WTC11 (cell line): Measurements from ENCODE around the gene PAOX. TPM values are rescaled to one million over a fixed set of nuclear protein-coding genes. Genes with fewer than 3 reads are reported as not detected.
A peak's percentile ranks its signal among the peaks of the same experiment; 100 is the strongest.

Experiments
- ATAC-seq: fragments of 200-7000 bp; cut with Tn5 transposase; 2 replicates; pipeline ENCODE4 v1.10.0; 2021; ENCODE audit warnings: mild to moderate bottlenecking, moderate library complexity
- CTCF ChIA-PET: fragments of 300-600 bp; sonication (Branson Sonifier 250); formaldehyde crosslinking; loops from one replicate; lab custom pipeline; 2021; ENCODE audit warnings: antibody characterized with exemption; lab: Charles Lee
- POLR2A ChIA-PET: fragments of 350-600 bp; sonication (Branson Sonifier 250); formaldehyde crosslinking; loops from one replicate; lab custom pipeline; 2021; ENCODE audit warnings: antibody characterized with exemption; lab: Charles Lee
- DNase-seq: peaks from one replicate; pipeline ENCODE4 v3.0.0; 2021; ENCODE audit warnings: low spot score
- H3K27ac Mint-ChIP-seq: 2 replicates; pipeline ENCODE4 v1.8.0; 2021; ENCODE audit warnings: mixed read lengths
- H3K27me3 Mint-ChIP-seq: 2 replicates; pipeline ENCODE4 v1.8.0; 2021; ENCODE audit warnings: low read depth, mild to moderate bottlenecking, moderate library complexity, mixed read lengths
- H3K36me3 Mint-ChIP-seq: 2 replicates; pipeline ENCODE4 v1.8.0; 2021; ENCODE audit warnings: mixed read lengths
- H3K4me1 Mint-ChIP-seq: 2 replicates; pipeline ENCODE4 v1.8.0; 2022; ENCODE audit warnings: mixed read lengths
- H3K4me3 Mint-ChIP-seq: 2 replicates; pipeline ENCODE4 v1.8.0; 2021; ENCODE audit warnings: mild to moderate bottlenecking, moderate library complexity, mixed read lengths
- H3K9me3 Mint-ChIP-seq: 2 replicates; pipeline ENCODE4 v1.8.0; 2021; ENCODE audit warnings: mixed read lengths
- AFF4 ChIP-seq: sonication (generic); formaldehyde crosslinking; IDR thresholded peaks from 2 replicates; pipeline ENCODE4 v1.8.1; 2023; ENCODE audit warnings: mild to moderate bottlenecking, missing genetic modification reagents, borderline replicate concordance
- ATF3 ChIP-seq: sonication (generic); formaldehyde crosslinking; conservative IDR thresholded peaks from 2 replicates; pipeline ENCODE4 v1.8.1; 2022; ENCODE audit warnings: mild to moderate bottlenecking, missing genetic modification reagents
- CREM ChIP-seq: sonication (generic); formaldehyde crosslinking; IDR thresholded peaks from 2 replicates; pipeline ENCODE4 v1.8.1; 2022; ENCODE audit warnings: mild to moderate bottlenecking, missing genetic modification reagents, moderate library complexity
- E2F1 ChIP-seq: sonication (generic); formaldehyde crosslinking; IDR thresholded peaks from 2 replicates; pipeline ENCODE4 v1.8.0; 2022; ENCODE audit warnings: mild to moderate bottlenecking, missing genetic modification reagents
- EMX1 ChIP-seq: fragments of 250-450 bp; sonication (Bioruptor Pico); IDR thresholded peaks from 2 replicates; pipeline ENCODE4 v1.8.0; 2021; ENCODE audit warnings: mild to moderate bottlenecking
- GTF2I ChIP-seq: fragments of 250-450 bp; sonication (Bioruptor Pico); conservative IDR thresholded peaks from 2 replicates; pipeline ENCODE4 v1.4.0; 2021; ENCODE audit warnings: mild to moderate bottlenecking
- NFE2L1 ChIP-seq: sonication (generic); formaldehyde crosslinking; IDR thresholded peaks from 2 replicates; pipeline ENCODE4 v1.8.1; 2023; ENCODE audit warnings: missing genetic modification reagents
- PRRX2 ChIP-seq: fragments of 250-450 bp; sonication (Bioruptor Pico); IDR thresholded peaks from 2 replicates; pipeline ENCODE4 v1.8.0; 2021; ENCODE audit warnings: mild to moderate bottlenecking
- SMAD4 ChIP-seq: sonication (generic); formaldehyde crosslinking; IDR thresholded peaks from 2 replicates; pipeline ENCODE4 v1.8.0; 2022; ENCODE audit warnings: mild to moderate bottlenecking, missing genetic modification reagents
- ZNF317 ChIP-seq: sonication (generic); formaldehyde crosslinking; IDR thresholded peaks from 2 replicates; pipeline ENCODE4 v1.8.1; 2023; ENCODE audit warnings: low read depth, mild to moderate bottlenecking, moderate library complexity, missing genetic modification reagents, borderline replicate concordance
- total RNA-seq: library from RNA; stranded (reverse); gene quantifications from 3 replicates; pipeline ENCODE4 v1.2.3, GENCODE V29; 2021
- TF ChIP-seq, protein P1 (sequence below): sonication (generic); formaldehyde crosslinking; IDR thresholded peaks from 2 replicates; pipeline ENCODE4 v1.8.0; 2023; ENCODE audit warnings: mild to moderate bottlenecking, missing genetic modification reagents
- TF ChIP-seq, protein P2 (sequence below): fragments of 200-600 bp; IDR thresholded peaks from 2 replicates; pipeline ENCODE4 v1.8.0; 2022; ENCODE audit warnings: antibody characterized with exemption
- TF ChIP-seq, protein P3 (sequence below): sonication (generic); formaldehyde crosslinking; IDR thresholded peaks from 2 replicates; pipeline ENCODE4 v1.8.1; 2022; ENCODE audit warnings: low read depth, missing genetic modification reagents, borderline replicate concordance
- TF ChIP-seq, protein P4 (sequence below): sonication (generic); formaldehyde crosslinking; conservative IDR thresholded peaks from 2 replicates; pipeline ENCODE4 v1.8.1; 2023; ENCODE audit warnings: mild to moderate bottlenecking, low read depth, missing genetic modification reagents, moderate library complexity
- TF ChIP-seq, protein P5 (sequence below): sonication (generic); formaldehyde crosslinking; IDR thresholded peaks from 2 replicates; pipeline ENCODE4 v1.8.1; 2023; ENCODE audit warnings: mild to moderate bottlenecking, missing genetic modification reagents, moderate library complexity

PAOX gene
- total RNA-seq, 1 experiment from 2014 or later = 3.6 TPM

DNA sequence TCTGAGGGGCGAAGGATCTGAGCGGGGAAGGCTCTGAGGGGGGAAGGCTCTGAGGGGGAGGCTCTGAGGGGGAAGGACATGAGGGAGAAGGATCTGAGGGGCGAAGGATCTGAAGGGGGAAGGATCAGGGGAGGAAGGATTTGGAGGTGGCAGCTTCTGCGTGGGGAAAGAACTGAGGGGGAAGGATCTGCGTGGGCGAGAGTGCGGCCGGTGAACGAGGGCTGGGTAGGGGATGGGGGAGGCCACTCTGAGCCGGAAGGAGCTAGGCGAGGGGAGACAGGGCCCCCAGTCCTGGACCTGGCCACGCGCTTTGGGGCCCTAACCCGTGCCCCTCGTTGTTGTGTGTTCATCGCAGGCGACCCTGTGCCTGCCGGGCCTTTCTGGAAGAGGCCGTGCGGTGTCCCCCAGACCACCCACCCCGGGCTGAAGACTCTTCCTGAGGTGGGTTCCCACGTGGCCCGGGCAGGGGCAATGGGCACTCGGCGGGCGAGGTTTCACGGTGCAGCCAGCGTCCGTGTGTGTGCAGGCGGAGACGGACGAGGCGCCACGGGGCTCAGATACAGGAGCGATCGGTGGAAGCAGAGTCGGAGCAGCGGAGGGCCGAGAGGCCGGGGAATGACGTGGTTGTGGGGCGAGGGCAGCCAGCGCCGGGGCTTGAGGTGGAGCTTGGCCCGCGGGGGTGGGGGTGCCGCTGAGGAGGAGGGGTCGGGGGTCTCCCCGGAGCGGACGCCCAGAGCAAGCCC, 44.4 kb upstream of the PAOX start:
- TF ChIP-seq E2F1 (CRISPR knock-in tag) (no peak), EMX1 (CRISPR knock-in tag) (no peak), PRRX2 (CRISPR knock-in tag) (no peak)
- TF ChIP-seq, protein P1, sequence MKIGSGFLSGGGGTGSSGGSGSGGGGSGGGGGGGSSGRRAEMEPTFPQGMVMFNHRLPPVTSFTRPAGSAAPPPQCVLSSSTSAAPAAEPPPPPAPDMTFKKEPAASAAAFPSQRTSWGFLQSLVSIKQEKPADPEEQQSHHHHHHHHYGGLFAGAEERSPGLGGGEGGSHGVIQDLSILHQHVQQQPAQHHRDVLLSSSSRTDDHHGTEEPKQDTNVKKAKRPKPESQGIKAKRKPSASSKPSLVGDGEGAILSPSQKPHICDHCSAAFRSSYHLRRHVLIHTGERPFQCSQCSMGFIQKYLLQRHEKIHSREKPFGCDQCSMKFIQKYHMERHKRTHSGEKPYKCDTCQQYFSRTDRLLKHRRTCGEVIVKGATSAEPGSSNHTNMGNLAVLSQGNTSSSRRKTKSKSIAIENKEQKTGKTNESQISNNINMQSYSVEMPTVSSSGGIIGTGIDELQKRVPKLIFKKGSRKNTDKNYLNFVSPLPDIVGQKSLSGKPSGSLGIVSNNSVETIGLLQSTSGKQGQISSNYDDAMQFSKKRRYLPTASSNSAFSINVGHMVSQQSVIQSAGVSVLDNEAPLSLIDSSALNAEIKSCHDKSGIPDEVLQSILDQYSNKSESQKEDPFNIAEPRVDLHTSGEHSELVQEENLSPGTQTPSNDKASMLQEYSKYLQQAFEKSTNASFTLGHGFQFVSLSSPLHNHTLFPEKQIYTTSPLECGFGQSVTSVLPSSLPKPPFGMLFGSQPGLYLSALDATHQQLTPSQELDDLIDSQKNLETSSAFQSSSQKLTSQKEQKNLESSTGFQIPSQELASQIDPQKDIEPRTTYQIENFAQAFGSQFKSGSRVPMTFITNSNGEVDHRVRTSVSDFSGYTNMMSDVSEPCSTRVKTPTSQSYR = no peak
- TF ChIP-seq, protein P2, sequence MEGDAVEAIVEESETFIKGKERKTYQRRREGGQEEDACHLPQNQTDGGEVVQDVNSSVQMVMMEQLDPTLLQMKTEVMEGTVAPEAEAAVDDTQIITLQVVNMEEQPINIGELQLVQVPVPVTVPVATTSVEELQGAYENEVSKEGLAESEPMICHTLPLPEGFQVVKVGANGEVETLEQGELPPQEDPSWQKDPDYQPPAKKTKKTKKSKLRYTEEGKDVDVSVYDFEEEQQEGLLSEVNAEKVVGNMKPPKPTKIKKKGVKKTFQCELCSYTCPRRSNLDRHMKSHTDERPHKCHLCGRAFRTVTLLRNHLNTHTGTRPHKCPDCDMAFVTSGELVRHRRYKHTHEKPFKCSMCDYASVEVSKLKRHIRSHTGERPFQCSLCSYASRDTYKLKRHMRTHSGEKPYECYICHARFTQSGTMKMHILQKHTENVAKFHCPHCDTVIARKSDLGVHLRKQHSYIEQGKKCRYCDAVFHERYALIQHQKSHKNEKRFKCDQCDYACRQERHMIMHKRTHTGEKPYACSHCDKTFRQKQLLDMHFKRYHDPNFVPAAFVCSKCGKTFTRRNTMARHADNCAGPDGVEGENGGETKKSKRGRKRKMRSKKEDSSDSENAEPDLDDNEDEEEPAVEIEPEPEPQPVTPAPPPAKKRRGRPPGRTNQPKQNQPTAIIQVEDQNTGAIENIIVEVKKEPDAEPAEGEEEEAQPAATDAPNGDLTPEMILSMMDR = no peak
- TF ChIP-seq, protein P3, sequence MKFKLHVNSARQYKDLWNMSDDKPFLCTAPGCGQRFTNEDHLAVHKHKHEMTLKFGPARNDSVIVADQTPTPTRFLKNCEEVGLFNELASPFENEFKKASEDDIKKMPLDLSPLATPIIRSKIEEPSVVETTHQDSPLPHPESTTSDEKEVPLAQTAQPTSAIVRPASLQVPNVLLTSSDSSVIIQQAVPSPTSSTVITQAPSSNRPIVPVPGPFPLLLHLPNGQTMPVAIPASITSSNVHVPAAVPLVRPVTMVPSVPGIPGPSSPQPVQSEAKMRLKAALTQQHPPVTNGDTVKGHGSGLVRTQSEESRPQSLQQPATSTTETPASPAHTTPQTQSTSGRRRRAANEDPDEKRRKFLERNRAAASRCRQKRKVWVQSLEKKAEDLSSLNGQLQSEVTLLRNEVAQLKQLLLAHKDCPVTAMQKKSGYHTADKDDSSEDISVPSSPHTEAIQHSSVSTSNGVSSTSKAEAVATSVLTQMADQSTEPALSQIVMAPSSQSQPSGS = no peak
- H3K4me1 Mint-ChIP-seq = no peaks in the 10 kb centered on the region; the same call in none of the 2 replicates
- peak; percentile 56 for ATAC-seq
- H3K27me3 Mint-ChIP-seq = peaks cover 40% of the 10 kb centered on the region
- CTCF ChIA-PET = no interaction called here
- H3K9me3 Mint-ChIP-seq = peaks cover 6% of the 10 kb centered on the region
- H3K4me3 Mint-ChIP-seq = peak overlapping the region; percentile 70
- DNase-seq = no peak
- H3K36me3 Mint-ChIP-seq = no peaks in the 10 kb centered on the region
- no peak overlapping the region for H3K27ac Mint-ChIP-seq
- POLR2A ChIA-PET = no interaction called here

- ATAC-seq = peak; percentile 40
- CTCF ChIA-PET = no interaction called here
- peak overlapping the region; percentile 45; the same call in 1 of the 2 replicates for H3K4me3 Mint-ChIP-seq
Measured at GRCh38 chr10:133335246-133336117, 43.6 kb upstream of the PAOX start.

More at GRCh38 chr10:133335246-133336117, 43.6 kb upstream of the PAOX start:
- POLR2A ChIA-PET = no interaction called here
- TF ChIP-seq, protein P4, sequence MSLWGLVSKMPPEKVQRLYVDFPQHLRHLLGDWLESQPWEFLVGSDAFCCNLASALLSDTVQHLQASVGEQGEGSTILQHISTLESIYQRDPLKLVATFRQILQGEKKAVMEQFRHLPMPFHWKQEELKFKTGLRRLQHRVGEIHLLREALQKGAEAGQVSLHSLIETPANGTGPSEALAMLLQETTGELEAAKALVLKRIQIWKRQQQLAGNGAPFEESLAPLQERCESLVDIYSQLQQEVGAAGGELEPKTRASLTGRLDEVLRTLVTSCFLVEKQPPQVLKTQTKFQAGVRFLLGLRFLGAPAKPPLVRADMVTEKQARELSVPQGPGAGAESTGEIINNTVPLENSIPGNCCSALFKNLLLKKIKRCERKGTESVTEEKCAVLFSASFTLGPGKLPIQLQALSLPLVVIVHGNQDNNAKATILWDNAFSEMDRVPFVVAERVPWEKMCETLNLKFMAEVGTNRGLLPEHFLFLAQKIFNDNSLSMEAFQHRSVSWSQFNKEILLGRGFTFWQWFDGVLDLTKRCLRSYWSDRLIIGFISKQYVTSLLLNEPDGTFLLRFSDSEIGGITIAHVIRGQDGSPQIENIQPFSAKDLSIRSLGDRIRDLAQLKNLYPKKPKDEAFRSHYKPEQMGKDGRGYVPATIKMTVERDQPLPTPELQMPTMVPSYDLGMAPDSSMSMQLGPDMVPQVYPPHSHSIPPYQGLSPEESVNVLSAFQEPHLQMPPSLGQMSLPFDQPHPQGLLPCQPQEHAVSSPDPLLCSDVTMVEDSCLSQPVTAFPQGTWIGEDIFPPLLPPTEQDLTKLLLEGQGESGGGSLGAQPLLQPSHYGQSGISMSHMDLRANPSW (CRISPR knock-in tag) = no peak
- TF ChIP-seq GTF2I (CRISPR knock-in tag) (no peak), ZNF317 (no peak), SMAD4 (no peak), NFE2L1 (CRISPR knock-in tag) (no peak), AFF4 (CRISPR knock-in tag) (no peak), ATF3 (CRISPR knock-in tag) (no peak), CREM (CRISPR knock-in tag) (no peak)
- TF ChIP-seq, protein P5, sequence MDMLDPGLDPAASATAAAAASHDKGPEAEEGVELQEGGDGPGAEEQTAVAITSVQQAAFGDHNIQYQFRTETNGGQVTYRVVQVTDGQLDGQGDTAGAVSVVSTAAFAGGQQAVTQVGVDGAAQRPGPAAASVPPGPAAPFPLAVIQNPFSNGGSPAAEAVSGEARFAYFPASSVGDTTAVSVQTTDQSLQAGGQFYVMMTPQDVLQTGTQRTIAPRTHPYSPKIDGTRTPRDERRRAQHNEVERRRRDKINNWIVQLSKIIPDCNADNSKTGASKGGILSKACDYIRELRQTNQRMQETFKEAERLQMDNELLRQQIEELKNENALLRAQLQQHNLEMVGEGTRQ = no peak
- peak; percentile 71 for DNase-seq
- Mint-ChIP-seq H3K36me3 (no peaks in the 10 kb centered on the region), H3K9me3 (peaks cover 6% of the 10 kb centered on the region), H3K27me3 (peaks cover 37% of the 10 kb centered on the region), H3K4me1 (no peaks in the 10 kb centered on the region; the same call in 1 of the 2 replicates), H3K27ac (no peak overlapping the region)
